ENCODE results near the gene RPP40. TPM values are rescaled to one million over a fixed set of nuclear protein-coding genes. Genes with fewer than 3 reads are reported as not detected.

Gene RPP40
- total RNA-seq, 4 donors from 2014 or later, result 4.6 to 11.7 (median 9.0) TPM

- 90% methylated on average over 12 of the region's 15 CpGs for WGBS
- Histone ChIP-seq H3K9me3 (no peaks in the 10 kb centered on the region), H3K4me1 (no peaks in the 10 kb centered on the region), H3K27ac (no peak overlapping the region), H3K27me3 (no peaks in the 10 kb centered on the region), H3K4me3 (no peak overlapping the region), H3K36me3 (peaks cover 76% of the 10 kb centered on the region)
- TF ChIP-seq EP300 (IDR thresholded peaks at IDR 0.05) (no peak), POLR2A (IDR thresholded peaks at IDR 0.05) (no peak), POLR2AphosphoS5 (IDR thresholded peaks at IDR 0.05) (no peak)
- TF ChIP-seq, protein P1, sequence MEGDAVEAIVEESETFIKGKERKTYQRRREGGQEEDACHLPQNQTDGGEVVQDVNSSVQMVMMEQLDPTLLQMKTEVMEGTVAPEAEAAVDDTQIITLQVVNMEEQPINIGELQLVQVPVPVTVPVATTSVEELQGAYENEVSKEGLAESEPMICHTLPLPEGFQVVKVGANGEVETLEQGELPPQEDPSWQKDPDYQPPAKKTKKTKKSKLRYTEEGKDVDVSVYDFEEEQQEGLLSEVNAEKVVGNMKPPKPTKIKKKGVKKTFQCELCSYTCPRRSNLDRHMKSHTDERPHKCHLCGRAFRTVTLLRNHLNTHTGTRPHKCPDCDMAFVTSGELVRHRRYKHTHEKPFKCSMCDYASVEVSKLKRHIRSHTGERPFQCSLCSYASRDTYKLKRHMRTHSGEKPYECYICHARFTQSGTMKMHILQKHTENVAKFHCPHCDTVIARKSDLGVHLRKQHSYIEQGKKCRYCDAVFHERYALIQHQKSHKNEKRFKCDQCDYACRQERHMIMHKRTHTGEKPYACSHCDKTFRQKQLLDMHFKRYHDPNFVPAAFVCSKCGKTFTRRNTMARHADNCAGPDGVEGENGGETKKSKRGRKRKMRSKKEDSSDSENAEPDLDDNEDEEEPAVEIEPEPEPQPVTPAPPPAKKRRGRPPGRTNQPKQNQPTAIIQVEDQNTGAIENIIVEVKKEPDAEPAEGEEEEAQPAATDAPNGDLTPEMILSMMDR (IDR thresholded peaks at IDR 0.05), result no peak
- no peak for DNase-seq (ENCODE audit: low spot score in 2 of 2)
Measured at GRCh38 chr6:4948781-4949450, 54.9 kb downstream of the RPP40 start.

GRCh38 chr6:4947716-4948115, 56.1 kb downstream of the RPP40 start:
- Histone ChIP-seq H3K4me3 (no peak overlapping the region), H3K27me3 (no peaks in the 10 kb centered on the region), H3K4me1 (peaks cover 4% of the 10 kb centered on the region), H3K36me3 (peaks cover 64% of the 10 kb centered on the region), H3K9me3 (no peaks in the 10 kb centered on the region), H3K27ac (no peak overlapping the region)
- 92% methylated on average over 13 of the region's 13 CpGs for WGBS
- DNase-seq (ENCODE audit: low spot score in 2 of 2), result no peak
- TF ChIP-seq POLR2AphosphoS5 (IDR thresholded peaks at IDR 0.05) (no peak), POLR2A (IDR thresholded peaks at IDR 0.05) (no peak), EP300 (IDR thresholded peaks at IDR 0.05) (no peak)
- TF ChIP-seq, protein P1 (IDR thresholded peaks at IDR 0.05), result no peak

- H3K27ac ChIP-seq, result no peak overlapping the region
- no peak overlapping the region for H3K4me3 ChIP-seq
- TF ChIP-seq POLR2AphosphoS5 (IDR thresholded peaks at IDR 0.05) (no peak), EP300 (IDR thresholded peaks at IDR 0.05) (no peak), POLR2A (IDR thresholded peaks at IDR 0.05) (no peak)
- TF ChIP-seq, protein P1 (IDR thresholded peaks at IDR 0.05), result no peak
- H3K4me1 ChIP-seq, result peaks cover 16% of the 10 kb centered on the region
- H3K9me3 ChIP-seq, result no peaks in the 10 kb centered on the region
- WGBS, result 97% methylated on average over 6 of the region's 11 CpGs
- DNase-seq (ENCODE audit: low spot score in 2 of 2), result no peak
- H3K36me3 ChIP-seq, result peaks cover 55% of the 10 kb centered on the region
- H3K27me3 ChIP-seq, result no peaks in the 10 kb centered on the region
Measured at GRCh38 chr6:4946521-4946920, 57.3 kb downstream of the RPP40 start.

Other genes with a start within 250 kb of the RPP40 start
- gene CDYL, start 227.6 kb downstream of the RPP40 start, total RNA-seq, result 10 to 100 TPM; 42.2 to 70.6 (median 49.0) TPM
- gene PPP1R3G, start 81.3 kb upstream of the RPP40 start, total RNA-seq, result under 1 TPM; 0.38 to 0.80 (median 0.67) TPM